ENCODE results near the gene LRCH2.

DNA sequence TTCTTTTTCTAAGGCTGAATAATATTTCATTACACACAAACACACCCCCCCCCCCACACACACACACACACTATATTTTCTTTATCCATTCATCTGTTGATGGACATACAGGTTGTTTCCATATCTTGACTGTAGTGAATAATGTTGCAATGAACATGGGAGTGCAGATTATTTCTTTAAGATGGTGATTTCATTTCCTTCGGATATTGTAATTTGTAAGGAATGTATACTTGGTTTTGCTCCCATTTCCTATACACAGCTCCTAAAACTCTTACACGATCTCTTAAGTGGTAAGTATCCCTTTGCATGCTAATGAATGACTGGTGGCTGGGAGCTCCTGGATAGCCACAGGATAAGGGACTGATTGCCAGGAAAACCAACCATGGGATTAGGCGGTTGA, 59.3 kb downstream of the LRCH2 start:
- TF ChIP-seq, protein P1, sequence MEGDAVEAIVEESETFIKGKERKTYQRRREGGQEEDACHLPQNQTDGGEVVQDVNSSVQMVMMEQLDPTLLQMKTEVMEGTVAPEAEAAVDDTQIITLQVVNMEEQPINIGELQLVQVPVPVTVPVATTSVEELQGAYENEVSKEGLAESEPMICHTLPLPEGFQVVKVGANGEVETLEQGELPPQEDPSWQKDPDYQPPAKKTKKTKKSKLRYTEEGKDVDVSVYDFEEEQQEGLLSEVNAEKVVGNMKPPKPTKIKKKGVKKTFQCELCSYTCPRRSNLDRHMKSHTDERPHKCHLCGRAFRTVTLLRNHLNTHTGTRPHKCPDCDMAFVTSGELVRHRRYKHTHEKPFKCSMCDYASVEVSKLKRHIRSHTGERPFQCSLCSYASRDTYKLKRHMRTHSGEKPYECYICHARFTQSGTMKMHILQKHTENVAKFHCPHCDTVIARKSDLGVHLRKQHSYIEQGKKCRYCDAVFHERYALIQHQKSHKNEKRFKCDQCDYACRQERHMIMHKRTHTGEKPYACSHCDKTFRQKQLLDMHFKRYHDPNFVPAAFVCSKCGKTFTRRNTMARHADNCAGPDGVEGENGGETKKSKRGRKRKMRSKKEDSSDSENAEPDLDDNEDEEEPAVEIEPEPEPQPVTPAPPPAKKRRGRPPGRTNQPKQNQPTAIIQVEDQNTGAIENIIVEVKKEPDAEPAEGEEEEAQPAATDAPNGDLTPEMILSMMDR (IDR thresholded peaks at IDR 0.05): no peak
- no peak for TF ChIP-seq EZH2 (IDR thresholded peaks at IDR 0.05)
- TF ChIP-seq EZH2phosphoT487 (IDR thresholded peaks at IDR 0.05): no peak
